SK-N-SH (cell line): ENCODE results near the gene PTPN2. TPM values are rescaled to one million over a fixed set of nuclear protein-coding genes. Genes with fewer than 3 reads are reported as not detected.

Experiments used
- CTCF ChIA-PET: fragments of 300-600, 350-600 bp; formaldehyde crosslinking; extraction: SDS; loops from one replicate; lab custom pipeline; 2021; lab: Yijun Ruan, JAX
- POLR2A ChIA-PET: fragments of 350-600 bp; sonication (Branson Sonifier 250); formaldehyde crosslinking; extraction: SDS; loops from one replicate; lab custom pipeline; 2020; ENCODE audit warnings: antibody characterized with exemption, inconsistent platforms; lab: Yijun Ruan, JAX
- DNase-seq: peaks from one replicate; pipeline ENCODE4 v3.0.0; 2012
- H2AFZ ChIP-seq: fragments of 200-600 bp; sonication (generic); 2 replicates; pipeline ENCODE4 v1.8.1; 2016; ENCODE audit warnings: antibody characterized with exemption, mild to moderate bottlenecking, low read depth
- H3F3A ChIP-seq: fragments of 200-600 bp; sonication (generic); replicated peaks from 2 replicates; pipeline ENCODE3; 2016; ENCODE audit warnings: antibody characterized with exemption, mild to moderate bottlenecking; ENCODE audit not compliant: insufficient read depth
- H3K27ac ChIP-seq, 2 experiments: fragments of 200-500 bp in 1 of 2; fragments of 200-600 bp in 1 of 2; sonication (Bioruptor generic) in 1 of 2; sonication (generic), shearing (Covaris generic) in 1 of 2; 2 replicates each; pipeline versions ENCODE4 v1.5.1 to v1.6.1; 2014 to 2016; ENCODE audit warnings: low read depth in 2 of 2, inconsistent platforms in 1 of 2, low read length in 1 of 2, mild to moderate bottlenecking in 1 of 2, mixed read lengths in 1 of 2
- H3K27me3 ChIP-seq: fragments of 200-600 bp; sonication (generic), shearing (Covaris generic); 2 replicates; pipeline ENCODE4 v1.6.1; 2016; ENCODE audit warnings: mixed run types; ENCODE audit not compliant: insufficient read depth
- H3K36me3 ChIP-seq, 2 experiments: fragments of 200-500 bp in 1 of 2; fragments of 200-600 bp in 1 of 2; sonication (Bioruptor generic) in 1 of 2; sonication (generic) in 1 of 2; replicated peaks in 1 of 2; 2 replicates each; pipeline versions ENCODE3 to v1.5.1; 2014 to 2016; ENCODE audit warnings: low read length in 1 of 2, mild to moderate bottlenecking in 1 of 2; ENCODE audit not compliant: insufficient read depth in 2 of 2, control insufficient read depth in 1 of 2
- H3K4me1 ChIP-seq, 2 experiments: fragments of 200-500 bp in 1 of 2; fragments of 200-600 bp in 1 of 2; sonication (Bioruptor generic) in 1 of 2; sonication (generic), shearing (Covaris generic) in 1 of 2; 2 replicates each; pipeline versions ENCODE4 v1.5.1 to v1.6.1; 2014 to 2016; ENCODE audit warnings: low read depth in 1 of 2, low read length in 1 of 2, mixed run types in 1 of 2; ENCODE audit not compliant: insufficient read depth in 2 of 2, control insufficient read depth in 1 of 2
- H3K4me2 ChIP-seq: fragments of 200-600 bp; sonication (generic), shearing (Covaris generic); 2 replicates; pipeline ENCODE4 v1.6.1; 2017; ENCODE audit warnings: mixed run types
- H3K4me3 ChIP-seq, 2 experiments: fragments of 200-500 bp in 1 of 2; fragments of 200-600 bp in 1 of 2; sonication (Bioruptor generic) in 1 of 2; sonication (generic), shearing (Covaris generic) in 1 of 2; 2 replicates each; pipeline versions ENCODE4 v1.5.1 to v1.8.1; 2014 to 2016; ENCODE audit warnings: low read depth in 2 of 2, inconsistent platforms in 1 of 2, low read length in 1 of 2, mild to moderate bottlenecking in 1 of 2, mixed read lengths in 1 of 2, moderate library complexity in 1 of 2
- H3K79me2 ChIP-seq: fragments of 200-600 bp; sonication (generic); 2 replicates; pipeline ENCODE4 v1.8.1; 2017; ENCODE audit warnings: mild to moderate bottlenecking; ENCODE audit not compliant: insufficient read depth
- H3K9ac ChIP-seq: fragments of 200-600 bp; sonication (generic); 2 replicates; pipeline ENCODE4 v1.6.1; 2017; ENCODE audit warnings: mixed run types
- H3K9me2 ChIP-seq: fragments of 200-600 bp; sonication (generic); 2 replicates; pipeline ENCODE4 v1.6.1; 2017; ENCODE audit warnings: mixed run types
- H3K9me3 ChIP-seq: fragments of 200-600 bp; sonication (generic); 2 replicates; pipeline ENCODE4 v1.6.1; 2017; ENCODE audit warnings: mixed run types, mild to moderate bottlenecking, moderate library complexity
- H4K20me1 ChIP-seq: fragments of 200-600 bp; sonication (generic); 2 replicates; pipeline ENCODE4 v1.6.1; 2017; ENCODE audit warnings: mild to moderate bottlenecking, mixed run types; ENCODE audit not compliant: insufficient read depth
- CHD2 ChIP-seq: fragments of 150-350 bp; IDR thresholded peaks from 2 replicates; pipeline ENCODE4 v1.6.1; 2018; ENCODE audit warnings: low read length; ENCODE audit not compliant: partially characterized antibody
- ELF1 ChIP-seq: IDR thresholded peaks from 2 replicates; pipeline ENCODE4 v1.4.0; 2012
- EP300 ChIP-seq, 2 experiments: IDR thresholded peaks; 2 replicates each; pipeline versions ENCODE4 v1.4.0 to v1.6.1; 2012; ENCODE audit warnings: borderline replicate concordance in 1 of 2, low read depth in 1 of 2, low read length in 1 of 2
- EZH2phosphoT487 ChIP-seq: fragments of 200-600 bp; sonication (generic); IDR thresholded peaks from 2 replicates; pipeline ENCODE4 v1.6.1; 2017; ENCODE audit warnings: low read depth, mixed run types, mild to moderate bottlenecking, antibody characterized with exemption, moderate library complexity, borderline replicate concordance
- FOSL2 ChIP-seq: IDR thresholded peaks from 2 replicates; pipeline ENCODE4 v1.4.0; 2012; ENCODE audit warnings: low read depth, mild to moderate bottlenecking, moderate library complexity, borderline replicate concordance
- FOXM1 ChIP-seq: IDR thresholded peaks from 2 replicates; pipeline ENCODE4 v1.4.0; 2012; ENCODE audit warnings: low read depth, mild to moderate bottlenecking
- GATA2 ChIP-seq: sonication (generic); formaldehyde crosslinking; IDR thresholded peaks from 2 replicates; pipeline ENCODE4 v1.5.0; 2020; ENCODE audit warnings: mild to moderate bottlenecking, missing genetic modification reagents
- MEF2A ChIP-seq: IDR thresholded peaks from 2 replicates; pipeline ENCODE4 v1.4.0; 2012; ENCODE audit warnings: low read depth, borderline replicate concordance
- MXI1 ChIP-seq: IDR thresholded peaks from 2 replicates; pipeline ENCODE4 v1.6.1; 2012; ENCODE audit warnings: mild to moderate bottlenecking, low read depth, low read length, improper control_type of control experiment
- NFIC ChIP-seq: IDR thresholded peaks from 2 replicates; pipeline ENCODE4 v1.4.0; 2012; ENCODE audit warnings: borderline replicate concordance
- RFX5 ChIP-seq: IDR thresholded peaks from 2 replicates; pipeline ENCODE4 v1.6.1; 2012; ENCODE audit warnings: mild to moderate bottlenecking, improper control_type of control experiment, low read length
- SIN3A ChIP-seq: IDR thresholded peaks from 2 replicates; pipeline ENCODE4 v1.6.1; 2012; ENCODE audit warnings: low read depth, mild to moderate bottlenecking, low read length, moderate library complexity, borderline replicate concordance
- SMC3 ChIP-seq: IDR thresholded peaks from 2 replicates; pipeline ENCODE4 v1.6.1; 2012; ENCODE audit warnings: low read depth, low read length, improper control_type of control experiment
- TCF12 ChIP-seq: IDR thresholded peaks from 2 replicates; pipeline ENCODE4 v1.4.0; 2012
- whole genome bisulfite sequencing: methylation state at CpG from one replicate; pipeline ENCODE4 v1.1.6; 2017; ENCODE audit warnings: low lambda C conversion rate; 5-methylcytosine and 5-hydroxymethylcytosine counted together
- polyA plus RNA-seq, 3 experiments: library from polyadenylated mRNA; depleted of rRNA; stranded (reverse); fragments of >200 nt; gene quantifications; 2 replicates each; pipeline ENCODE4 v1.2.3, GENCODE V29; 2012
- TF ChIP-seq, protein P1 (sequence below): IDR thresholded peaks from 2 replicates; pipeline ENCODE4 v1.6.1; 2012; ENCODE audit warnings: mild to moderate bottlenecking, low read depth, low read length, moderate library complexity
- TF ChIP-seq, protein P2 (sequence below): IDR thresholded peaks from 2 replicates; pipeline ENCODE4 v1.4.0; 2012; ENCODE audit warnings: low read depth
- TF ChIP-seq, protein P3 (sequence below): IDR thresholded peaks from 2 replicates; pipeline ENCODE4 v1.4.0; 2012; ENCODE audit warnings: low read depth, borderline replicate concordance
- TF ChIP-seq, protein P4 (sequence below): fragments of 200-600 bp; sonication (generic); IDR thresholded peaks from 2 replicates; pipeline ENCODE4 v1.6.1; 2017; ENCODE audit warnings: antibody characterized with exemption, mild to moderate bottlenecking, moderate library complexity

Gene PTPN2
- polyA plus RNA-seq, 1 of the 3 experiments (the other 2 are of a cell fraction) = 11.2 TPM

DNA sequence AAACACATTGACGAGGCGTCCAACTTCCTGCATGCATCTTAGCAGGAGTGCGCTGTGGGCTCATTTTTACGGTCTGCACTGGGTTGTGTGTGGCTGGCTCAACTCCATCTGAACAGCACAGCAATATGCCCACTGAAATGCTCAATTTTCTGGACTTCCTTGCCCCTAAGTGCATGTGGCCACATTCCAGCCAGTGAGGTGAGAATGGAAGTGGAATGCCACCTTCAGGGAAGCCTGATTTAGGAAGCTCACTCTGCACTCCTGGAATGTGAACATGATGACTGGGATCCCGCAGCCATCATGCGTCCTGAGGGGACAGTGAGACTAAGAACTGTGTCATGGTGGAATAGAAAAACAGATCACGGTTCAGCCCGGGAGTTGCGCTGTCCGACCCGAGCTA, 105.0 kb downstream of the PTPN2 start (continued):
- TF ChIP-seq, protein P1, sequence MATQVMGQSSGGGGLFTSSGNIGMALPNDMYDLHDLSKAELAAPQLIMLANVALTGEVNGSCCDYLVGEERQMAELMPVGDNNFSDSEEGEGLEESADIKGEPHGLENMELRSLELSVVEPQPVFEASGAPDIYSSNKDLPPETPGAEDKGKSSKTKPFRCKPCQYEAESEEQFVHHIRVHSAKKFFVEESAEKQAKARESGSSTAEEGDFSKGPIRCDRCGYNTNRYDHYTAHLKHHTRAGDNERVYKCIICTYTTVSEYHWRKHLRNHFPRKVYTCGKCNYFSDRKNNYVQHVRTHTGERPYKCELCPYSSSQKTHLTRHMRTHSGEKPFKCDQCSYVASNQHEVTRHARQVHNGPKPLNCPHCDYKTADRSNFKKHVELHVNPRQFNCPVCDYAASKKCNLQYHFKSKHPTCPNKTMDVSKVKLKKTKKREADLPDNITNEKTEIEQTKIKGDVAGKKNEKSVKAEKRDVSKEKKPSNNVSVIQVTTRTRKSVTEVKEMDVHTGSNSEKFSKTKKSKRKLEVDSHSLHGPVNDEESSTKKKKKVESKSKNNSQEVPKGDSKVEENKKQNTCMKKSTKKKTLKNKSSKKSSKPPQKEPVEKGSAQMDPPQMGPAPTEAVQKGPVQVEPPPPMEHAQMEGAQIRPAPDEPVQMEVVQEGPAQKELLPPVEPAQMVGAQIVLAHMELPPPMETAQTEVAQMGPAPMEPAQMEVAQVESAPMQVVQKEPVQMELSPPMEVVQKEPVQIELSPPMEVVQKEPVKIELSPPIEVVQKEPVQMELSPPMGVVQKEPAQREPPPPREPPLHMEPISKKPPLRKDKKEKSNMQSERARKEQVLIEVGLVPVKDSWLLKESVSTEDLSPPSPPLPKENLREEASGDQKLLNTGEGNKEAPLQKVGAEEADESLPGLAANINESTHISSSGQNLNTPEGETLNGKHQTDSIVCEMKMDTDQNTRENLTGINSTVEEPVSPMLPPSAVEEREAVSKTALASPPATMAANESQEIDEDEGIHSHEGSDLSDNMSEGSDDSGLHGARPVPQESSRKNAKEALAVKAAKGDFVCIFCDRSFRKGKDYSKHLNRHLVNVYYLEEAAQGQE = no peak
- TF ChIP-seq, all 33 proteins: peak for 0

DNA sequence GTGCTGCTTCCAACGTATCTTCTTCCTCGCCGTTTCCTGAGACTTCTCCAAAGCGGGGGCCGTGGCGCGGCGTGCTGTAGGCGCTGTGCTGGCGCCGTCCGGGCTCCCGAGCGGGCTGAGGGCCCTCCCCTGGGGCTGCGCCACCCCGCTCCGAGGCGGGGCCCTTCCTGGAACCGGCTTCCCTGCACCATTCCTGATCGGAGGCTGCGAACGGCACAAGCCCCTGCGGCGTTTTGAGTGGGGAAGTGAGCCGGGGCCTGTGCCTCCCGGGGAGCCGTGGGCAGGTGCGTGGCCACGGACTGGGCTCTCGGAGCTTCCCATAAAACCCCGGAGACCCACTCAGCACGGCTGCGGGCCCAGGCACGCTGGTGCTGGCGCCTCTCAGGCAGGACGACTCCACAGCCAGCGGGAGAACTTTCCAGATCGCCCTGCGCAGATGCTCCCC, 106.5 kb downstream of the PTPN2 start:
- WGBS = 90% methylated on average over 18 of the region's 39 CpGs
- Histone ChIP-seq H2AFZ (no peak overlapping the region), H3K79me2 (no peaks in the 10 kb centered on the region)
- TF ChIP-seq TCF12 = no peak
- TF ChIP-seq MEF2A = no peak
- TF ChIP-seq FOSL2 = no peak
- TF ChIP-seq ELF1 = no peak
- TF ChIP-seq EZH2phosphoT487 = no peak
- TF ChIP-seq RFX5 = no peak
- no peak for TF ChIP-seq SMC3
- TF ChIP-seq NFIC = no peak
- TF ChIP-seq EP300 (IDR thresholded peaks at IDR 0.05; ENCODE audit: borderline replicate concordance in 1 of 2, low read depth in 1 of 2, low read length in 1 of 2) = no peak
- no peak for TF ChIP-seq MXI1
- TF ChIP-seq, all 33 proteins: peak for 0
- H3K4me3 ChIP-seq = no peak overlapping the region
- no peaks in the 10 kb centered on the region for H3K9me2 ChIP-seq
- H3K9me3 ChIP-seq = no peaks in the 10 kb centered on the region
- H3K27ac ChIP-seq = no peak overlapping the region
- H3K36me3 ChIP-seq = no peaks in the 10 kb centered on the region
- DNase-seq = no peak
- H3F3A ChIP-seq = no peaks in the 10 kb centered on the region
- H3K4me1 ChIP-seq = no peaks in the 10 kb centered on the region
- CTCF ChIA-PET = interaction anchor here (3.4 kb wide), 1 partner anchor 157 kb away, joined by 10 read pairs; no protein-coding TSS in a partner anchor
- no peak overlapping the region for H3K4me2 ChIP-seq
- no peaks in the 10 kb centered on the region for H4K20me1 ChIP-seq
- POLR2A ChIA-PET = no interaction called here
- H3K9ac ChIP-seq = no peak overlapping the region
- no peaks in the 10 kb centered on the region for H3K27me3 ChIP-seq

DNA sequence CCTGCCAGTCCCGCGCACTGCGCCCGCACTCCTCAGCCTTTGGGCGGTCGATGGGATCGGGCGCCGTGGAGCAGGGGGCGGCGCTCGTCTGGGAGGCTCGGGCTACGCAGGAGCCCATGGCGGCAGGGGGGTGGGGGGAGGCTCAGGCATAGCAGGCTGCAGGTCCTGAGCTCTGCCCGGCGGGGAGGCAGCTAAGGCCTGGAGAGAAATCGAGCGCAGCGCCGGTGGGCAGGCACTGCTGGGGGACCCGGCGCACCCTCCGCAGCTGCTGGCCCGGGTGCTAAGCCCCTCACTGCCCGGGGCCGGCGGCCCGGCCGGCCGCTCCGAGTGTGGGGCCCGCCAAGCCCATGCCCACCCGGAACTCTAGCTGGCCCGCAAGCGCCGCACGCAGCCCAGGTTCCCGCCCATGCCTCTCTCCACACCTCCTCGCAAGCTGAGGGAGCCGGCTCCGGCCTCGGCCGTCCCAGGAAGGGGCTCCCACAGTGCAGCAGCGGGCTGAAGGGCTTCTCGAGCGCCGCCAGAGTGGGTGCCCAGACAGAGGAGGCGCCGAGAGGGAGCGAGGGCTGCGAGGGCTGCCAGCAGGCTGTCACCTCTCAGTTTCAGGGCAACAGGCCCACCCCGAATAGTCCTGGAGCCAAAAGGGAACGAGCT, 107.1 kb downstream of the PTPN2 start:
- no peak overlapping the region for H3K4me3 ChIP-seq
- no peaks in the 10 kb centered on the region for H4K20me1 ChIP-seq
- H3K9me3 ChIP-seq = no peaks in the 10 kb centered on the region
- H3F3A ChIP-seq = no peaks in the 10 kb centered on the region
- WGBS = 88% methylated on average over 11 of the region's 54 CpGs
- H3K27me3 ChIP-seq = no peaks in the 10 kb centered on the region
- H2AFZ ChIP-seq = no peak overlapping the region
- H3K9ac ChIP-seq = no peak overlapping the region
- no peaks in the 10 kb centered on the region for H3K4me1 ChIP-seq
- no peak for DNase-seq
- CTCF ChIA-PET = interaction anchor here (1.0 to 3.4 kb wide), 2 partner anchors 10 to 157 kb away, joined by 3 to 10 read pairs; no protein-coding TSS in a partner anchor
- no peaks in the 10 kb centered on the region for H3K79me2 ChIP-seq
- POLR2A ChIA-PET = interaction anchor here (0.6 kb wide), 1 partner anchor 855 kb away, joined by 8 read pairs; no protein-coding TSS in a partner anchor
- no peaks in the 10 kb centered on the region for H3K36me3 ChIP-seq
- no peak overlapping the region for H3K4me2 ChIP-seq
- no peaks in the 10 kb centered on the region for H3K9me2 ChIP-seq
- H3K27ac ChIP-seq = no peak overlapping the region
- TF ChIP-seq SIN3A (no peak), SMC3 (no peak), NFIC (no peak), RFX5 (no peak), GATA2 (no peak), CHD2 (no peak), FOXM1 (no peak)
- TF ChIP-seq, protein P2, sequence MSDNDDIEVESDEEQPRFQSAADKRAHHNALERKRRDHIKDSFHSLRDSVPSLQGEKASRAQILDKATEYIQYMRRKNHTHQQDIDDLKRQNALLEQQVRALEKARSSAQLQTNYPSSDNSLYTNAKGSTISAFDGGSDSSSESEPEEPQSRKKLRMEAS = no peak
- TF ChIP-seq, protein P3, sequence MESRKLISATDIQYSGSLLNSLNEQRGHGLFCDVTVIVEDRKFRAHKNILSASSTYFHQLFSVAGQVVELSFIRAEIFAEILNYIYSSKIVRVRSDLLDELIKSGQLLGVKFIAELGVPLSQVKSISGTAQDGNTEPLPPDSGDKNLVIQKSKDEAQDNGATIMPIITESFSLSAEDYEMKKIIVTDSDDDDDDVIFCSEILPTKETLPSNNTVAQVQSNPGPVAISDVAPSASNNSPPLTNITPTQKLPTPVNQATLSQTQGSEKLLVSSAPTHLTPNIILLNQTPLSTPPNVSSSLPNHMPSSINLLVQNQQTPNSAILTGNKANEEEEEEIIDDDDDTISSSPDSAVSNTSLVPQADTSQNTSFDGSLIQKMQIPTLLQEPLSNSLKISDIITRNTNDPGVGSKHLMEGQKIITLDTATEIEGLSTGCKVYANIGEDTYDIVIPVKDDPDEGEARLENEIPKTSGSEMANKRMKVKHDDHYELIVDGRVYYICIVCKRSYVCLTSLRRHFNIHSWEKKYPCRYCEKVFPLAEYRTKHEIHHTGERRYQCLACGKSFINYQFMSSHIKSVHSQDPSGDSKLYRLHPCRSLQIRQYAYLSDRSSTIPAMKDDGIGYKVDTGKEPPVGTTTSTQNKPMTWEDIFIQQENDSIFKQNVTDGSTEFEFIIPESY = no peak
- TF ChIP-seq, protein P4, sequence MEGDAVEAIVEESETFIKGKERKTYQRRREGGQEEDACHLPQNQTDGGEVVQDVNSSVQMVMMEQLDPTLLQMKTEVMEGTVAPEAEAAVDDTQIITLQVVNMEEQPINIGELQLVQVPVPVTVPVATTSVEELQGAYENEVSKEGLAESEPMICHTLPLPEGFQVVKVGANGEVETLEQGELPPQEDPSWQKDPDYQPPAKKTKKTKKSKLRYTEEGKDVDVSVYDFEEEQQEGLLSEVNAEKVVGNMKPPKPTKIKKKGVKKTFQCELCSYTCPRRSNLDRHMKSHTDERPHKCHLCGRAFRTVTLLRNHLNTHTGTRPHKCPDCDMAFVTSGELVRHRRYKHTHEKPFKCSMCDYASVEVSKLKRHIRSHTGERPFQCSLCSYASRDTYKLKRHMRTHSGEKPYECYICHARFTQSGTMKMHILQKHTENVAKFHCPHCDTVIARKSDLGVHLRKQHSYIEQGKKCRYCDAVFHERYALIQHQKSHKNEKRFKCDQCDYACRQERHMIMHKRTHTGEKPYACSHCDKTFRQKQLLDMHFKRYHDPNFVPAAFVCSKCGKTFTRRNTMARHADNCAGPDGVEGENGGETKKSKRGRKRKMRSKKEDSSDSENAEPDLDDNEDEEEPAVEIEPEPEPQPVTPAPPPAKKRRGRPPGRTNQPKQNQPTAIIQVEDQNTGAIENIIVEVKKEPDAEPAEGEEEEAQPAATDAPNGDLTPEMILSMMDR = no peak
